ENCODE data around the gene CDH4.

CDH4 gene

GRCh38 chr20:61251529-61252393 is at the start of gene CDH4:
TSS of gene CDH4 (plus strand) at chr20:61252261.
- H3K9ac ChIP-seq (ENCODE audit: low read length in 5 of 5) = no peak within 1 kb of the TSS
- H3K27me3 ChIP-seq (ENCODE audit: control insufficient read depth in 5 of 5, insufficient read depth in 4 of 5, low read length in 5 of 5) = peaks cover 26 to 72% (median 63%) of the 10 kb centered on the region in 5 donors
- no peak within 1 kb of the TSS for H3K27ac ChIP-seq (ENCODE audit: low read depth, low read length)
- H3K4me1 ChIP-seq (ENCODE audit: control insufficient read depth in 5 of 5, insufficient read depth in 5 of 5, low read length in 5 of 5) = peaks cover 0 to 16% (median 12%) of the 10 kb centered on the region in 5 donors
- H3K9me3 ChIP-seq (ENCODE audit: control insufficient read depth in 5 of 5, low read length in 5 of 5) = no peaks in the 10 kb centered on the region
- peak within 1 kb of the TSS in 2 of 5 donors; percentile 26 to 31 for H3K4me3 ChIP-seq (ENCODE audit: low read depth in 1 of 5, low read length in 5 of 5)
- no peaks in the 10 kb centered on the region for H3K36me3 ChIP-seq (ENCODE audit: control insufficient read depth in 5 of 5, insufficient read depth in 5 of 5, low read length in 5 of 5)

- no peak overlapping the region for H3K27ac ChIP-seq (ENCODE audit: low read depth, low read length)
- H3K9ac ChIP-seq (ENCODE audit: low read length in 5 of 5) = no peak overlapping the region
- no peaks in the 10 kb centered on the region for H3K4me1 ChIP-seq (ENCODE audit: control insufficient read depth in 5 of 5, insufficient read depth in 5 of 5, low read length in 5 of 5)
- H3K27me3 ChIP-seq (ENCODE audit: control insufficient read depth in 5 of 5, insufficient read depth in 4 of 5, low read length in 5 of 5) = peaks cover 0 to 16% (median 8%) of the 10 kb centered on the region in 5 donors
- no peaks in the 10 kb centered on the region for H3K36me3 ChIP-seq (ENCODE audit: control insufficient read depth in 5 of 5, insufficient read depth in 5 of 5, low read length in 5 of 5)
- no peak overlapping the region for H3K4me3 ChIP-seq (ENCODE audit: low read depth in 1 of 5, low read length in 5 of 5)
- peaks cover 0 to 8% (median 2%) of the 10 kb centered on the region in 5 donors for H3K9me3 ChIP-seq (ENCODE audit: control insufficient read depth in 5 of 5, low read length in 5 of 5)
These were observed 48.7 kb upstream of the CDH4 start for GRCh38 chr20:61203320-61203719.

GRCh38 chr20:61204206-61204605 is 47.9 kb upstream of the CDH4 start:
- H3K36me3 ChIP-seq (ENCODE audit: control insufficient read depth in 5 of 5, insufficient read depth in 5 of 5, low read length in 5 of 5) = no peaks in the 10 kb centered on the region
- no peak overlapping the region for H3K27ac ChIP-seq (ENCODE audit: low read depth, low read length)
- H3K9me3 ChIP-seq (ENCODE audit: control insufficient read depth in 5 of 5, low read length in 5 of 5) = peaks cover 0 to 8% (median 2%) of the 10 kb centered on the region in 5 donors
- H3K27me3 ChIP-seq (ENCODE audit: control insufficient read depth in 5 of 5, insufficient read depth in 4 of 5, low read length in 5 of 5) = peaks cover 0 to 13% (median 8%) of the 10 kb centered on the region in 5 donors
- no peak overlapping the region for H3K9ac ChIP-seq (ENCODE audit: low read length in 5 of 5)
- H3K4me1 ChIP-seq (ENCODE audit: control insufficient read depth in 5 of 5, insufficient read depth in 5 of 5, low read length in 5 of 5) = no peaks in the 10 kb centered on the region
- H3K4me3 ChIP-seq (ENCODE audit: low read depth in 1 of 5, low read length in 5 of 5) = no peak overlapping the region

- no peak overlapping the region for H3K4me3 ChIP-seq (ENCODE audit: low read depth in 1 of 5, low read length in 5 of 5)
- no peak overlapping the region for H3K27ac ChIP-seq (ENCODE audit: low read depth, low read length)
- H3K36me3 ChIP-seq (ENCODE audit: control insufficient read depth in 5 of 5, insufficient read depth in 5 of 5, low read length in 5 of 5) = no peaks in the 10 kb centered on the region
- H3K9me3 ChIP-seq (ENCODE audit: control insufficient read depth in 5 of 5, low read length in 5 of 5) = peaks cover 0 to 5% (median 2%) of the 10 kb centered on the region in 5 donors
- H3K9ac ChIP-seq (ENCODE audit: low read length in 5 of 5) = no peak overlapping the region
- peaks cover 0 to 13% (median 5%) of the 10 kb centered on the region in 5 donors for H3K27me3 ChIP-seq (ENCODE audit: control insufficient read depth in 5 of 5, insufficient read depth in 4 of 5, low read length in 5 of 5)
- H3K4me1 ChIP-seq (ENCODE audit: control insufficient read depth in 5 of 5, insufficient read depth in 5 of 5, low read length in 5 of 5) = peaks cover 0 to 5% (median under 1%) of the 10 kb centered on the region in 5 donors
These were observed 46.3 kb upstream of the CDH4 start for GRCh38 chr20:61205769-61206168.

GRCh38 chr20:61210862-61211261 is 41.2 kb upstream of the CDH4 start:
- Histone ChIP-seq H3K9me3 (ENCODE audit: control insufficient read depth in 5 of 5, low read length in 5 of 5) (peaks cover 0 to 3% (median 0%) of the 10 kb centered on the region in 5 donors), H3K9ac (ENCODE audit: low read length in 5 of 5) (no peak overlapping the region), H3K36me3 (ENCODE audit: control insufficient read depth in 5 of 5, insufficient read depth in 5 of 5, low read length in 5 of 5) (no peaks in the 10 kb centered on the region), H3K27ac (ENCODE audit: low read depth, low read length) (no peak overlapping the region), H3K4me1 (ENCODE audit: control insufficient read depth in 5 of 5, insufficient read depth in 5 of 5, low read length in 5 of 5) (peaks cover 0 to 20% (median 7%) of the 10 kb centered on the region in 5 donors), H3K4me3 (ENCODE audit: low read depth in 1 of 5, low read length in 5 of 5) (no peak overlapping the region), H3K27me3 (ENCODE audit: control insufficient read depth in 5 of 5, insufficient read depth in 4 of 5, low read length in 5 of 5) (peaks cover 0 to 3% (median 0%) of the 10 kb centered on the region in 5 donors)

GRCh38 chr20:61217848-61218247 is 34.2 kb upstream of the CDH4 start:
- H3K27me3 ChIP-seq (ENCODE audit: control insufficient read depth in 5 of 5, insufficient read depth in 4 of 5, low read length in 5 of 5) = peaks cover 4 to 11% (median 10%) of the 10 kb centered on the region in 5 donors
- H3K36me3 ChIP-seq (ENCODE audit: control insufficient read depth in 5 of 5, insufficient read depth in 5 of 5, low read length in 5 of 5) = no peaks in the 10 kb centered on the region
- no peaks in the 10 kb centered on the region for H3K9me3 ChIP-seq (ENCODE audit: control insufficient read depth in 5 of 5, low read length in 5 of 5)
- no peak overlapping the region for H3K27ac ChIP-seq (ENCODE audit: low read depth, low read length)
- H3K4me3 ChIP-seq (ENCODE audit: low read depth in 1 of 5, low read length in 5 of 5) = no peak overlapping the region
- H3K9ac ChIP-seq (ENCODE audit: low read length in 5 of 5) = no peak overlapping the region
- peaks cover 0 to 4% (median 0%) of the 10 kb centered on the region in 5 donors for H3K4me1 ChIP-seq (ENCODE audit: control insufficient read depth in 5 of 5, insufficient read depth in 5 of 5, low read length in 5 of 5)

- Histone ChIP-seq H3K4me3 (ENCODE audit: low read depth in 1 of 5, low read length in 5 of 5) (no peak overlapping the region), H3K27ac (ENCODE audit: low read depth, low read length) (no peak overlapping the region), H3K9me3 (ENCODE audit: control insufficient read depth in 5 of 5, low read length in 5 of 5) (no peaks in the 10 kb centered on the region), H3K36me3 (ENCODE audit: control insufficient read depth in 5 of 5, insufficient read depth in 5 of 5, low read length in 5 of 5) (no peaks in the 10 kb centered on the region), H3K27me3 (ENCODE audit: control insufficient read depth in 5 of 5, insufficient read depth in 4 of 5, low read length in 5 of 5) (peaks cover 4 to 16% (median 11%) of the 10 kb centered on the region in 5 donors), H3K4me1 (ENCODE audit: control insufficient read depth in 5 of 5, insufficient read depth in 5 of 5, low read length in 5 of 5) (peaks cover 0 to 4% (median 0%) of the 10 kb centered on the region in 5 donors), H3K9ac (ENCODE audit: low read length in 5 of 5) (no peak overlapping the region)
These were observed 33.0 kb upstream of the CDH4 start for GRCh38 chr20:61219021-61219431.

- no peak overlapping the region for H3K9ac ChIP-seq (ENCODE audit: low read length in 5 of 5)
- peaks cover 4 to 16% (median 11%) of the 10 kb centered on the region in 5 donors for H3K27me3 ChIP-seq (ENCODE audit: control insufficient read depth in 5 of 5, insufficient read depth in 4 of 5, low read length in 5 of 5)
- H3K27ac ChIP-seq (ENCODE audit: low read depth, low read length) = no peak overlapping the region
- H3K4me1 ChIP-seq (ENCODE audit: control insufficient read depth in 5 of 5, insufficient read depth in 5 of 5, low read length in 5 of 5) = peaks cover 0 to 4% (median 0%) of the 10 kb centered on the region in 5 donors
- no peaks in the 10 kb centered on the region for H3K36me3 ChIP-seq (ENCODE audit: control insufficient read depth in 5 of 5, insufficient read depth in 5 of 5, low read length in 5 of 5)
- H3K4me3 ChIP-seq (ENCODE audit: low read depth in 1 of 5, low read length in 5 of 5) = no peak overlapping the region
- no peaks in the 10 kb centered on the region for H3K9me3 ChIP-seq (ENCODE audit: control insufficient read depth in 5 of 5, low read length in 5 of 5)
These were observed 31.9 kb upstream of the CDH4 start for GRCh38 chr20:61220131-61220530.

- Histone ChIP-seq H3K9me3 (ENCODE audit: control insufficient read depth in 5 of 5, low read length in 5 of 5) (no peaks in the 10 kb centered on the region), H3K9ac (ENCODE audit: low read length in 5 of 5) (no peak overlapping the region), H3K4me1 (ENCODE audit: control insufficient read depth in 5 of 5, insufficient read depth in 5 of 5, low read length in 5 of 5) (peaks cover 0 to 4% (median 0%) of the 10 kb centered on the region in 5 donors), H3K27me3 (ENCODE audit: control insufficient read depth in 5 of 5, insufficient read depth in 4 of 5, low read length in 5 of 5) (peaks cover 4 to 16% (median 11%) of the 10 kb centered on the region in 5 donors), H3K36me3 (ENCODE audit: control insufficient read depth in 5 of 5, insufficient read depth in 5 of 5, low read length in 5 of 5) (no peaks in the 10 kb centered on the region), H3K4me3 (ENCODE audit: low read depth in 1 of 5, low read length in 5 of 5) (no peak overlapping the region), H3K27ac (ENCODE audit: low read depth, low read length) (no peak overlapping the region)
These were observed 31.3 kb upstream of the CDH4 start for GRCh38 chr20:61220626-61221325.

- H3K27ac ChIP-seq (ENCODE audit: low read depth, low read length) = no peak overlapping the region
- H3K36me3 ChIP-seq (ENCODE audit: control insufficient read depth in 5 of 5, insufficient read depth in 5 of 5, low read length in 5 of 5) = no peaks in the 10 kb centered on the region
- H3K9ac ChIP-seq (ENCODE audit: low read length in 5 of 5) = no peak overlapping the region
- H3K9me3 ChIP-seq (ENCODE audit: control insufficient read depth in 5 of 5, low read length in 5 of 5) = no peaks in the 10 kb centered on the region
- H3K4me1 ChIP-seq (ENCODE audit: control insufficient read depth in 5 of 5, insufficient read depth in 5 of 5, low read length in 5 of 5) = peaks cover 0 to 4% (median 0%) of the 10 kb centered on the region in 5 donors
- peaks cover 4 to 16% (median 12%) of the 10 kb centered on the region in 5 donors for H3K27me3 ChIP-seq (ENCODE audit: control insufficient read depth in 5 of 5, insufficient read depth in 4 of 5, low read length in 5 of 5)
- no peak overlapping the region for H3K4me3 ChIP-seq (ENCODE audit: low read depth in 1 of 5, low read length in 5 of 5)
These were observed 29.4 kb upstream of the CDH4 start for GRCh38 chr20:61222699-61223098.

Data from subcutaneous abdominal adipose tissue (tissue), 5 donors.